ENCODE measurements around the gene PFN1.

The PFN1 gene

DNA sequence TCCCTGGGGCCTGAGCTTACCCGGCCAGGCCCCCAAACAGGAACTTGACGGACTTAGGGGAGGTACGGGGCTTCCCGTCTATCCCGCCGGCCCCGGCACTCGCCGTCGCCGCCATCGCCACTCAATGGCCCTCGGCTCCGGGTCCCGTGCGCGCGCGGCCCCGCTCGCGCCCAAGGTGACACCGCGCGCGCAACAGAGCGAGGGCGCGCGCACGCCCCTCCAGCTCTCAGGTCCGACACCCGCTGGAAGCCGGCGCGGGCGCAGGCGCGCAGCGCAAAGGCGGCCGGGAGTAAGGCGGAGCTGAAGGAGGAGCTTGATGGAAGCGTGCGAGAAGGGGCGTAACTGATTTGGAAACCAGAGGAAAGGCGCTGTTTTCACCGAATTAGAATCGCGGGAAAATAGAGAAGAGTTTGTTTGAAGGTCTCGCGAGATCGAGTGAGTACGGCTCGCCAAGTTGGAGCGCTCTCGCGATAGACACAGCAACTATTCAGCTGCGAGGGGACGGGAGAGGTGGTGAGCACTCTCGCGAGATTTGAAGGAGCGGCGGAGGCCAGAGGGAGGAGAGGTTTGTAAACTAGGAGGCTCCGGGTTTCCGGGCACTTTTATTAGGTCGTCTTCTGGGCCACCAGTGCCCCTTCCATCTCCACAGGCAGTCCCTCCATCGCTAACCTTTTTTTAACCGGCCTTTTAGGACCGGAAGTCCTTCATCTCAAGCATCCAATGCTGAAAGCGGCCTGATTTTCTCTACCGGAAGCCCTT lies 8.4 kb downstream of the PFN1 start, which contains the start of the genes RNF167 and SLC25A11:
Gene RNF167, plus strand, starts transcription at position 473 of the 759 bp plus-strand sequence. CDS start 642 bp downstream, outside the sequence.
Gene SLC25A11, minus strand, starts transcription at position 251 of the 759 bp plus-strand sequence. Its CDS starts 136 bp downstream, at position 115.
- peak within 1 kb of the TSS; percentile 93 for H3K4me3 ChIP-seq (ENCODE audit: low read depth, low read length)
- peak; percentile 100 for DNase-seq (ENCODE audit: low read depth)
- TF ChIP-seq, protein P1, sequence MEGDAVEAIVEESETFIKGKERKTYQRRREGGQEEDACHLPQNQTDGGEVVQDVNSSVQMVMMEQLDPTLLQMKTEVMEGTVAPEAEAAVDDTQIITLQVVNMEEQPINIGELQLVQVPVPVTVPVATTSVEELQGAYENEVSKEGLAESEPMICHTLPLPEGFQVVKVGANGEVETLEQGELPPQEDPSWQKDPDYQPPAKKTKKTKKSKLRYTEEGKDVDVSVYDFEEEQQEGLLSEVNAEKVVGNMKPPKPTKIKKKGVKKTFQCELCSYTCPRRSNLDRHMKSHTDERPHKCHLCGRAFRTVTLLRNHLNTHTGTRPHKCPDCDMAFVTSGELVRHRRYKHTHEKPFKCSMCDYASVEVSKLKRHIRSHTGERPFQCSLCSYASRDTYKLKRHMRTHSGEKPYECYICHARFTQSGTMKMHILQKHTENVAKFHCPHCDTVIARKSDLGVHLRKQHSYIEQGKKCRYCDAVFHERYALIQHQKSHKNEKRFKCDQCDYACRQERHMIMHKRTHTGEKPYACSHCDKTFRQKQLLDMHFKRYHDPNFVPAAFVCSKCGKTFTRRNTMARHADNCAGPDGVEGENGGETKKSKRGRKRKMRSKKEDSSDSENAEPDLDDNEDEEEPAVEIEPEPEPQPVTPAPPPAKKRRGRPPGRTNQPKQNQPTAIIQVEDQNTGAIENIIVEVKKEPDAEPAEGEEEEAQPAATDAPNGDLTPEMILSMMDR (conservative IDR thresholded peaks at IDR 0.05; ENCODE audit: low read depth, low read length), result no peak

- TF ChIP-seq, protein P1 (conservative IDR thresholded peaks at IDR 0.05; ENCODE audit: low read depth, low read length), result no peak
- peak; percentile 32 for DNase-seq (ENCODE audit: low read depth)
- peak overlapping the region; percentile 93 for H3K4me3 ChIP-seq (ENCODE audit: low read depth, low read length)
Measured at GRCh38 chr17:4939546-4939795, 8.9 kb downstream of the PFN1 start.

- peak; percentile 26 for DNase-seq (ENCODE audit: low read depth)
- peak overlapping the region; percentile 93 for H3K4me3 ChIP-seq (ENCODE audit: low read depth, low read length)
Measured at GRCh38 chr17:4938688-4939545, 9.4 kb downstream of the PFN1 start.

GRCh38 chr17:4938069-4938491 lies 10.2 kb downstream of the PFN1 start:
- H3K4me3 ChIP-seq (ENCODE audit: low read depth, low read length), result no peak overlapping the region
- TF ChIP-seq, protein P1 (conservative IDR thresholded peaks at IDR 0.05; ENCODE audit: low read depth, low read length), result no peak
- DNase-seq (ENCODE audit: low read depth), result no peak

More at GRCh38 chr17:4938688-4939545, 9.4 kb downstream of the PFN1 start:
- TF ChIP-seq, protein P1 (conservative IDR thresholded peaks at IDR 0.05; ENCODE audit: low read depth, low read length), result peak; percentile 0

GRCh38 chr17:4937553-4937952 lies 10.8 kb downstream of the PFN1 start:
- TF ChIP-seq, protein P1 (conservative IDR thresholded peaks at IDR 0.05; ENCODE audit: low read depth, low read length), result no peak
- no peak for DNase-seq (ENCODE audit: low read depth)
- H3K4me3 ChIP-seq (ENCODE audit: low read depth, low read length), result no peak overlapping the region

GRCh38 chr17:4936436-4936835 lies 11.9 kb downstream of the PFN1 start:
- H3K4me3 ChIP-seq (ENCODE audit: low read depth, low read length), result no peak overlapping the region
- no peak for DNase-seq (ENCODE audit: low read depth)
- TF ChIP-seq, protein P1 (conservative IDR thresholded peaks at IDR 0.05; ENCODE audit: low read depth, low read length), result no peak

Measured in choroid plexus epithelial cell (primary cell).